AG09309 (cell line): ENCODE results near the gene CDC7.
"Not testable (repeated sequence)": the region's sequence is repeated elsewhere in the genome, so short reads cannot be mapped to it uniquely, and the experiment has no call there.

ENCODE experiments used
- DNase-seq: peaks from one replicate; pipeline ENCODE4 v3.0.0-alpha.2; 2010; ENCODE audit warnings: low read depth
- H3K4me3 ChIP-seq: 2 replicates; pipeline ENCODE4 v1.5.1; 2011; ENCODE audit warnings: mild to moderate bottlenecking, low read depth, low read length, moderate library complexity; ENCODE audit not compliant: control insufficient read depth
- TF ChIP-seq, protein P1 (sequence below): IDR thresholded peaks from 2 replicates; pipeline ENCODE4 v1.5.1; 2011; ENCODE audit warnings: mild to moderate bottlenecking, low read depth, low read length, inconsistent platforms; ENCODE audit not compliant: insufficient read depth, control insufficient read depth; ENCODE audit errors: missing control alignments

Gene CDC7

GRCh38 chr1:91500756-91501522 lies at the start of gene CDC7:
TSS of gene CDC7 (plus strand) at chr1:91500851. CDS start at chr1:91501717, 866 bp downstream.
- TF ChIP-seq, protein P1, sequence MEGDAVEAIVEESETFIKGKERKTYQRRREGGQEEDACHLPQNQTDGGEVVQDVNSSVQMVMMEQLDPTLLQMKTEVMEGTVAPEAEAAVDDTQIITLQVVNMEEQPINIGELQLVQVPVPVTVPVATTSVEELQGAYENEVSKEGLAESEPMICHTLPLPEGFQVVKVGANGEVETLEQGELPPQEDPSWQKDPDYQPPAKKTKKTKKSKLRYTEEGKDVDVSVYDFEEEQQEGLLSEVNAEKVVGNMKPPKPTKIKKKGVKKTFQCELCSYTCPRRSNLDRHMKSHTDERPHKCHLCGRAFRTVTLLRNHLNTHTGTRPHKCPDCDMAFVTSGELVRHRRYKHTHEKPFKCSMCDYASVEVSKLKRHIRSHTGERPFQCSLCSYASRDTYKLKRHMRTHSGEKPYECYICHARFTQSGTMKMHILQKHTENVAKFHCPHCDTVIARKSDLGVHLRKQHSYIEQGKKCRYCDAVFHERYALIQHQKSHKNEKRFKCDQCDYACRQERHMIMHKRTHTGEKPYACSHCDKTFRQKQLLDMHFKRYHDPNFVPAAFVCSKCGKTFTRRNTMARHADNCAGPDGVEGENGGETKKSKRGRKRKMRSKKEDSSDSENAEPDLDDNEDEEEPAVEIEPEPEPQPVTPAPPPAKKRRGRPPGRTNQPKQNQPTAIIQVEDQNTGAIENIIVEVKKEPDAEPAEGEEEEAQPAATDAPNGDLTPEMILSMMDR = peak; percentile 27
- peak within 1 kb of the TSS; percentile 78 for H3K4me3 ChIP-seq
- peak; percentile 52 for DNase-seq

DNA sequence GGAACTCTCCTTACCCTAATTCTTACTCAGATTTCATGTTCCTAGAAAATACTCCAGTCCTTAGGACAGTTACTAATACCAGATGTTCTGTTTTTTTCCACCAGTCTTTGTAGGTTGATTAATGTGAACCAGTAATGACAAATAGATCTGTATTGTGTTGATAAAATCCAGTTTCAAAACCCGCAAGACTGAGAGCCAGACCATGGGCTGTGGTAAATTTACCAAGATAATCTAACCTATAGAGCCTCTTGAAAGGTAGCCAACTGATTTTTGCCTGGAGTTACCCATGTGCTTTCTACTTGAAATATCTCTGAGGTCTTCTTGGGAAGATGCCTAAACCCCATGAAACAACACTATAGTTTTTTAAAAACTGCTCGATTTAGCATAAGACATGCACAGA lies 46.5 kb upstream of the CDC7 start:
- DNase-seq = no peak
- TF ChIP-seq, protein P1 = no peak
- no peak overlapping the region for H3K4me3 ChIP-seq

DNA sequence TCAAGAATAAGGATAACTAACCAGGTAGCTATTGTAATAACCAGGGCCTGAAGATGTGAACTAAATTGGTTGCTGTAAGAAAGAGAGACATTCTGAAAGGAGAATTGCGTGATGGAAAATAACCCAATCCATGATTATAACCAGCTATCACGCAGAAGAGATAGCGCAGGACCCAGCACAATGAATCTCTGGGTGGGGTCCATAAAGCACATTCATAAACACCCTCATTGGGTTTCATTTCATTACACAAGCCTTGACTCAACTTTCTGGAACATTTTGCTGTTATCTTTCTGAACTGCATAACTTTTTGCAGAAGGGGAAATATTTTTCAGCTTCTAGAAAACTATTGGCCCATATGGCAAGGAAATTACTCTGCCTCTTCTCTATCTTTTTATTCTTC lies 45.3 kb upstream of the CDC7 start:
- TF ChIP-seq, protein P1 = no peak
- no peak overlapping the region for H3K4me3 ChIP-seq
- no peak for DNase-seq

- no peak overlapping the region for H3K4me3 ChIP-seq
- DNase-seq = no peak
- TF ChIP-seq, protein P1 = no peak
These were observed 44.8 kb upstream of the CDC7 start for GRCh38 chr1:91455896-91456295.

GRCh38 chr1:91465350-91465749 lies 35.3 kb upstream of the CDC7 start:
- not testable (repeated sequence) for DNase-seq, H3K4me3 ChIP-seq

DNA sequence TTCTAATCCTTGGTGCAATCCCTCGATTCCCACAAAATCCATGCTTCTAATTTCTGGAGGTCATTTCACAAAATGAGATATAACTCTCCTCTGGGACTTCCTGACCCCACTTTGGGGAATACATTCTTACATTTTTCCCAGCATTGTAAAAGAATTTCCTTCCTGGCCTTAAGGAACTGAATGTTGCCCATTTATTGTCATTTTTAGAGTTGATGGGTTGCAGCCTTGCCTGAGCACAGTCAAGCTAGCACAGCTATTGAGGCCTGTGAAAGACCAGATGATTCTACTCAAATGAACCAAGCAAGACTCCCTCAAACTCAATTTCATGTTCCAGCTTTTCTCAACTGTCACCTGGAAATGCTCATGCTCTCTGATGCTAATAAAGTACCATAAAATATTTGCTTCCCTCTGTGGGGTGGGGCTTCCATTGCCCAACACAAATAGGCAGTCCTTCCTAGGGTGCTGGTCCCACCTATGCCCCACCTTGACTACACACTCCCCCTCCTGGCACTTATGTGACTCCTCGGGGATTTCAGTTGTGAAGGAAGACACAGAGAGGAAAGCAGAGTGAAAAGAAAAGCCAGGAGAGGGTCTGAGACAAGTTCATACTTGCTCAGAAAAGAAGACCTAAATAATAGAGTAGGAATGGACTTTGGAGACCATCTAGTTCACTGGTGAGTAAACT lies 24.0 kb upstream of the CDC7 start:
- H3K4me3 ChIP-seq = no peak overlapping the region
- DNase-seq = no peak
- TF ChIP-seq, protein P1 = no peak

GRCh38 chr1:91487469-91487868 lies 13.2 kb upstream of the CDC7 start:
- H3K4me3 ChIP-seq = no peak overlapping the region
- TF ChIP-seq, protein P1 = no peak
- no peak for DNase-seq
